Lung (tissue), 12 donors: ENCODE data around the gene PKP1. TPM values are rescaled to one million over a fixed set of nuclear protein-coding genes. Genes with fewer than 3 reads are reported as not detected.

Experiments
- ATAC-seq: fragments of 200-7000 bp; cut with Tn5 transposase; one replicate; pipeline ENCODE4 v1.9.1; 2020; ENCODE audit warnings: moderate number of reproducible peaks; ENCODE audit not compliant: insufficient read depth, low FRiP score
- DNase-seq, 3 donors: peaks; one replicate each; pipeline ENCODE4 v3.0.0-alpha.2; 2013 to 2017
- H3K27ac ChIP-seq, 2 donors: one replicate each; pipeline ENCODE4 v1.5.1; 2013; ENCODE audit warnings: mild to moderate bottlenecking in 2 of 2, moderate library complexity in 2 of 2, control low read depth in 1 of 2, inconsistent platforms in 1 of 2, low read depth in 1 of 2, low read length in 1 of 2
- H3K27me3 ChIP-seq, 3 donors: one replicate each; pipeline ENCODE4 v1.5.1; 2013; ENCODE audit warnings: low read length in 2 of 3; ENCODE audit not compliant: control insufficient read depth in 3 of 3, insufficient read depth in 3 of 3
- H3K36me3 ChIP-seq, 4 donors: one replicate each; pipeline ENCODE4 v1.5.1; 2013; ENCODE audit warnings: low read length in 4 of 4, mild to moderate bottlenecking in 1 of 4, moderate library complexity in 1 of 4; ENCODE audit not compliant: control insufficient read depth in 4 of 4, insufficient read depth in 4 of 4
- H3K4me1 ChIP-seq, 5 donors: one replicate each; pipeline ENCODE4 v1.5.1; 2013; ENCODE audit warnings: low read length in 5 of 5, mild to moderate bottlenecking in 2 of 5, moderate library complexity in 1 of 5; ENCODE audit not compliant: control insufficient read depth in 5 of 5, insufficient read depth in 5 of 5
- H3K4me3 ChIP-seq: one replicate; pipeline ENCODE4 v1.5.1; 2013; ENCODE audit warnings: mild to moderate bottlenecking, control low read depth, moderate library complexity
- H3K9ac ChIP-seq, 2 donors: one replicate each; pipeline ENCODE4 v1.5.1; 2013; ENCODE audit warnings: low read length in 2 of 2, control low read depth in 1 of 2; ENCODE audit not compliant: insufficient read depth in 1 of 2
- H3K9me3 ChIP-seq, 4 donors: one replicate each; pipeline ENCODE4 v1.5.1; 2013; ENCODE audit warnings: low read length in 3 of 4, mild to moderate bottlenecking in 1 of 4, moderate library complexity in 1 of 4; ENCODE audit not compliant: control insufficient read depth in 4 of 4, insufficient read depth in 3 of 4
- WGBS, 2 donors: extraction: QIAGEN DNeasy Blood & Tissue Kit; methylation state at CpG; one replicate each; pipeline ENCODE4 v1.1.7; 2013; 5-methylcytosine and 5-hydroxymethylcytosine counted together
- polyA plus RNA-seq, 2 donors: library from polyadenylated mRNA; stranded (reverse); fragments of 200-250 nt; gene quantifications; one replicate each; pipeline ENCODE4 v1.2.1, GENCODE V29; 2013
- total RNA-seq, 2 donors: library from RNA; depleted of rRNA in 1 of 2; stranded (reverse); fragments of >200 nt in 1 of 2; gene quantifications; one replicate each; pipeline ENCODE4 v1.2.1, GENCODE V29; 2014 to 2021
- TF ChIP-seq, protein P1 (sequence below): IDR thresholded peaks from 2 replicates; pipeline ENCODE4 v1.5.1; 2012; ENCODE audit warnings: mild to moderate bottlenecking; ENCODE audit errors: control extremely low read depth, extremely low read depth
- donor health status: control.
- donor health status: control.
- donor health status: Bipolar disorder and iron deficiency.
- donor health status: healthy.
- donor health status: DM: yes; HTN: yes; CAD: no.

Gene PKP1
- total and polyA plus RNA-seq, 4 donors = 0.88 to 14.2 (median 3.1) TPM

DNA sequence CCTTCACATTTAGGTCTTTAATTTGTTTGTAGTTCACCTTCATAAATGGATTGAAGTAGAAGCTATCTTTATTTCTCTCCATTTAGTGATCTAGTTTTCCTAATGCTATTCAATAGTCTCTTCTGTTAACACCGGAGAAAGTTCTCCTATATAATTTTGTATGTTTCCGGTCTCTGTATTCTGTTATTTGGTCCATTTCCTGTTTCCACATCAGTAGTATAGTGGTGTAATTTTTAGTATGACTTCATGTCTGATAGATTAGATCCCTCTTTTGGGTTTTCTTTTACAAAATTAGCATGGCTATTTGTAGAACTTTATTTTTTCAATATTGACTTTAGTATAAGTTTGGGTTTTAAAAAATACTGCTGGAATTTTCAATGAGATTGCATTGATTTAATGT lies 41.6 kb upstream of the PKP1 start:
- Histone ChIP-seq H3K36me3 (no peaks in the 10 kb centered on the region), H3K9ac (no peak overlapping the region), H3K27me3 (peaks cover 0 to 4% (median 0%) of the 10 kb centered on the region in 3 donors), H3K27ac (no peak overlapping the region), H3K4me3 (no peak overlapping the region), H3K9me3 (no peaks in the 10 kb centered on the region), H3K4me1 (peaks cover 0 to 4% (median 0%) of the 10 kb centered on the region in 5 donors)
- TF ChIP-seq, protein P1, sequence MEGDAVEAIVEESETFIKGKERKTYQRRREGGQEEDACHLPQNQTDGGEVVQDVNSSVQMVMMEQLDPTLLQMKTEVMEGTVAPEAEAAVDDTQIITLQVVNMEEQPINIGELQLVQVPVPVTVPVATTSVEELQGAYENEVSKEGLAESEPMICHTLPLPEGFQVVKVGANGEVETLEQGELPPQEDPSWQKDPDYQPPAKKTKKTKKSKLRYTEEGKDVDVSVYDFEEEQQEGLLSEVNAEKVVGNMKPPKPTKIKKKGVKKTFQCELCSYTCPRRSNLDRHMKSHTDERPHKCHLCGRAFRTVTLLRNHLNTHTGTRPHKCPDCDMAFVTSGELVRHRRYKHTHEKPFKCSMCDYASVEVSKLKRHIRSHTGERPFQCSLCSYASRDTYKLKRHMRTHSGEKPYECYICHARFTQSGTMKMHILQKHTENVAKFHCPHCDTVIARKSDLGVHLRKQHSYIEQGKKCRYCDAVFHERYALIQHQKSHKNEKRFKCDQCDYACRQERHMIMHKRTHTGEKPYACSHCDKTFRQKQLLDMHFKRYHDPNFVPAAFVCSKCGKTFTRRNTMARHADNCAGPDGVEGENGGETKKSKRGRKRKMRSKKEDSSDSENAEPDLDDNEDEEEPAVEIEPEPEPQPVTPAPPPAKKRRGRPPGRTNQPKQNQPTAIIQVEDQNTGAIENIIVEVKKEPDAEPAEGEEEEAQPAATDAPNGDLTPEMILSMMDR = no peak
- ATAC-seq (no peak), DNase-seq (no peak)
- WGBS, 2 donors = 28 to 53% methylated on average over 2 of the region's 2 CpGs

DNA sequence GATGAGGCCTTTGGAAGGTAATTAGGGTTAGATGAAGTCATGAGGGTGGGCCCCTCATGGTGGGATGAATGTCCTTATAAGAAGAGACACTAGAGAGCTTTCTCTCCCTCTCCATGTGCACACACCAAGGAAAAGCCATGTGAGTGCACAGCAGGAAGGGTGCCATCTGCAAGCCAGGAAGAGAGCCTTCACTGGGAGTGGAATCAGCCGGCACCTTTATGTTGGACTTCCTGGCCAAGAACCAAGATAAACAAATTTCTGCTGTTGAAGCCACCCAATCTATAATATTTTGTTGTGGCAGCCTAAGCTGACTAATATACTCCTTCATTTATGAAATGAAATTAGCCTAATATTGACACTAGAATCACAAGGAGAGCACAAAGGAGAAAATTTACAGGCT lies 38.2 kb upstream of the PKP1 start:
- H3K9me3 ChIP-seq = no peaks in the 10 kb centered on the region
- no peak overlapping the region for H3K27ac ChIP-seq
- no peaks in the 10 kb centered on the region for H3K36me3 ChIP-seq
- peaks cover 0 to 4% (median 0%) of the 10 kb centered on the region in 5 donors for H3K4me1 ChIP-seq
- H3K27me3 ChIP-seq = peaks cover 0 to 4% (median 0%) of the 10 kb centered on the region in 3 donors
- H3K9ac ChIP-seq = no peak overlapping the region
- 31 to 33% methylated on average over 1 of the region's 1 CpG for WGBS, 2 donors
- H3K4me3 ChIP-seq = no peak overlapping the region
- TF ChIP-seq, protein P1 = no peak
- DNase-seq = no peak
- ATAC-seq = no peak

DNA sequence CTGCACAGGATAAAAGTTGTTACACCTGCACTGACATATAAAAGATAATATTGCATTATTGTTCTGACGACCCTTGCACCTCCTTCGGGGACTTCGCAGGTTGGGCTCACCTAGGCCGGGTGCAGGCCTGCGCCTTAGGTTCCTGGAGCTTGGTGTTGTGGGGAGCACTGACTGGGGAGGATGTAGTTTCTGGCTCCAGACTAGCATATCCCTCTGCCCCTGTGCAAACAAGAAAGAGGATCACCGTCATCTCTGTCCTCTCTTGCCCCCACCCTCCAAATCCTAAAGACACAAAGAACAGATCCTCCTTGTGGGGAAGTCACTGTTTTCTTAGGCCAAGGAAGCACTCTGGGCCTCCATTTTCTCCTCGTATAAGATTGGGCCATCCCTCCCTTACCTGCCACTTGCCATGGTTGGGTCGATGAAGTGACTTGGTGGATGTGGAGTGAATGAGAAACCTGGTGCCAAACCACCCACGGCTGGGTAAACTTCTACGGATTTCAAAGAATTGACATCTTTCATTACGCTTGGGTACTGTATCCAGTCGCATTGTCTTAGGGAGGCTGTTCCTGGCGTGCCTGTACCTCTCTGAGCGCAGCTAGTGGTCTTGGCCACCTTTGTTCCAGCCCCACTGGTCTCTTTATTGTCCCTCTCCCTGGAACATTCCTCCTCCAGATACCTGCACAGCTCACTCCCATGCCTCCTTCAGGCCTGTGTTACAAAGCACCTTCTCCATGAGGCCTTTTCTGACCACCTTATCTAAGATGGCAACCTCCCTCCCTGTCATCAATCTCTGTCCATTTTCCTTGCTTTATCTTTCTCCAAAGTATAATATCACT lies 34.4 kb upstream of the PKP1 start:
- Histone ChIP-seq H3K4me1 (peaks cover 0 to 10% (median 0%) of the 10 kb centered on the region in 5 donors), H3K9me3 (no peaks in the 10 kb centered on the region), H3K27me3 (no peaks in the 10 kb centered on the region), H3K9ac (no peak overlapping the region), H3K36me3 (no peaks in the 10 kb centered on the region), H3K27ac (no peak overlapping the region), H3K4me3 (no peak overlapping the region)
- no peak for DNase-seq
- WGBS, 2 donors = 94 to 95% methylated on average over 14 of the region's 14 CpGs
- ATAC-seq = no peak
- TF ChIP-seq, protein P1 = no peak
